ENCODE data around the gene PTPN12.

The PTPN12 gene

GRCh38 chr7:77542409-77542808 is 5.3 kb downstream of the PTPN12 start:
- Histone ChIP-seq H3K9me3 (ENCODE audit: insufficient read depth, low read depth, low read length) (no peaks in the 10 kb centered on the region), H3K4me1 (ENCODE audit: insufficient read depth, low read length, poor library complexity, severe bottlenecking) (peaks cover 60% of the 10 kb centered on the region), H3K4me3 (ENCODE audit: low read length, poor library complexity, severe bottlenecking) (peak overlapping the region; percentile 31), H3K9ac (ENCODE audit: low read depth, low read length, poor library complexity, severe bottlenecking) (no peak overlapping the region), H2AFZ (ENCODE audit: low read length) (no peak overlapping the region), H3K4me2 (ENCODE audit: low read depth, low read length, poor library complexity, severe bottlenecking) (peak overlapping the region; percentile 49), H4K20me1 (ENCODE audit: insufficient read depth, low read length, poor library complexity, severe bottlenecking) (peaks cover 52% of the 10 kb centered on the region), H3F3A (ENCODE audit: low read depth) (peaks cover 3% of the 10 kb centered on the region; the same call in 1 of the 2 replicates), H3K27me3 (ENCODE audit: insufficient read depth, low read length, poor library complexity, severe bottlenecking) (no peaks in the 10 kb centered on the region), H3K36me3 (ENCODE audit: insufficient read depth, low read length) (no peaks in the 10 kb centered on the region; the same call in 1 of the 2 replicates), H3K9me2 (replicated peaks; ENCODE audit: low read depth, low read length) (no peaks in the 10 kb centered on the region), H3K79me2 (ENCODE audit: insufficient read depth, low read length) (peaks cover 67% of the 10 kb centered on the region)
- no peak for TF ChIP-seq EZH2phosphoT487 (IDR thresholded peaks at IDR 0.05; ENCODE audit: borderline replicate concordance)

GRCh38 chr7:77542895-77543294 is 5.8 kb downstream of the PTPN12 start:
- H3K4me2 ChIP-seq (ENCODE audit: low read depth, low read length, poor library complexity, severe bottlenecking) = peak overlapping the region; percentile 49
- peaks cover 62% of the 10 kb centered on the region for H3K79me2 ChIP-seq (ENCODE audit: insufficient read depth, low read length)
- no peaks in the 10 kb centered on the region for H3K9me2 ChIP-seq (replicated peaks; ENCODE audit: low read depth, low read length)
- H3K4me1 ChIP-seq (ENCODE audit: insufficient read depth, low read length, poor library complexity, severe bottlenecking) = peaks cover 63% of the 10 kb centered on the region
- no peak overlapping the region for H2AFZ ChIP-seq (ENCODE audit: low read length)
- no peaks in the 10 kb centered on the region; the same call in 1 of the 2 replicates for H3K36me3 ChIP-seq (ENCODE audit: insufficient read depth, low read length)
- no peak overlapping the region for H3K9ac ChIP-seq (ENCODE audit: low read depth, low read length, poor library complexity, severe bottlenecking)
- H3K9me3 ChIP-seq (ENCODE audit: insufficient read depth, low read depth, low read length) = no peaks in the 10 kb centered on the region
- peaks cover 50% of the 10 kb centered on the region for H4K20me1 ChIP-seq (ENCODE audit: insufficient read depth, low read length, poor library complexity, severe bottlenecking)
- peaks cover 3% of the 10 kb centered on the region; the same call in 1 of the 2 replicates for H3F3A ChIP-seq (ENCODE audit: low read depth)
- peak overlapping the region; percentile 31 for H3K4me3 ChIP-seq (ENCODE audit: low read length, poor library complexity, severe bottlenecking)
- no peaks in the 10 kb centered on the region for H3K27me3 ChIP-seq (ENCODE audit: insufficient read depth, low read length, poor library complexity, severe bottlenecking)
- no peak for TF ChIP-seq CTCF (conservative IDR thresholded peaks at IDR 0.05; ENCODE audit: low read length)
- TF ChIP-seq EZH2phosphoT487 (IDR thresholded peaks at IDR 0.05; ENCODE audit: borderline replicate concordance) = no peak

- Histone ChIP-seq H3K4me1 (ENCODE audit: insufficient read depth, low read length, poor library complexity, severe bottlenecking) (peaks cover 67% of the 10 kb centered on the region), H3K36me3 (ENCODE audit: insufficient read depth, low read length) (no peaks in the 10 kb centered on the region; the same call in 1 of the 2 replicates), H3K4me2 (ENCODE audit: low read depth, low read length, poor library complexity, severe bottlenecking) (peak overlapping the region; percentile 45), H3K9ac (ENCODE audit: low read depth, low read length, poor library complexity, severe bottlenecking) (no peak overlapping the region), H2AFZ (ENCODE audit: low read length) (no peak overlapping the region), H3K27me3 (ENCODE audit: insufficient read depth, low read length, poor library complexity, severe bottlenecking) (no peaks in the 10 kb centered on the region), H3K79me2 (ENCODE audit: insufficient read depth, low read length) (peaks cover 54% of the 10 kb centered on the region), H3K9me2 (replicated peaks; ENCODE audit: low read depth, low read length) (no peaks in the 10 kb centered on the region), H3K4me3 (ENCODE audit: low read length, poor library complexity, severe bottlenecking) (no peak overlapping the region), H3F3A (ENCODE audit: low read depth) (peaks cover 3% of the 10 kb centered on the region; the same call in 1 of the 2 replicates), H4K20me1 (ENCODE audit: insufficient read depth, low read length, poor library complexity, severe bottlenecking) (peaks cover 39% of the 10 kb centered on the region), H3K9me3 (ENCODE audit: insufficient read depth, low read depth, low read length) (no peaks in the 10 kb centered on the region)
- TF ChIP-seq EZH2phosphoT487 (IDR thresholded peaks at IDR 0.05; ENCODE audit: borderline replicate concordance) (no peak), CTCF (conservative IDR thresholded peaks at IDR 0.05; ENCODE audit: low read length) (no peak)
These were observed 6.8 kb downstream of the PTPN12 start for GRCh38 chr7:77543910-77544309.

GRCh38 chr7:77544518-77544917 is 7.4 kb downstream of the PTPN12 start:
- H3K27me3 ChIP-seq (ENCODE audit: insufficient read depth, low read length, poor library complexity, severe bottlenecking) = no peaks in the 10 kb centered on the region
- H3K36me3 ChIP-seq (ENCODE audit: insufficient read depth, low read length) = no peaks in the 10 kb centered on the region; the same call in 1 of the 2 replicates
- peaks cover 3% of the 10 kb centered on the region; the same call in 1 of the 2 replicates for H3F3A ChIP-seq (ENCODE audit: low read depth)
- H3K4me1 ChIP-seq (ENCODE audit: insufficient read depth, low read length, poor library complexity, severe bottlenecking) = peaks cover 69% of the 10 kb centered on the region
- no peaks in the 10 kb centered on the region for H3K9me3 ChIP-seq (ENCODE audit: insufficient read depth, low read depth, low read length)
- H3K9ac ChIP-seq (ENCODE audit: low read depth, low read length, poor library complexity, severe bottlenecking) = no peak overlapping the region
- TF ChIP-seq EZH2phosphoT487 (IDR thresholded peaks at IDR 0.05; ENCODE audit: borderline replicate concordance) (no peak), CTCF (conservative IDR thresholded peaks at IDR 0.05; ENCODE audit: low read length) (no peak)
- peaks cover 33% of the 10 kb centered on the region for H4K20me1 ChIP-seq (ENCODE audit: insufficient read depth, low read length, poor library complexity, severe bottlenecking)
- no peak overlapping the region for H2AFZ ChIP-seq (ENCODE audit: low read length)
- H3K79me2 ChIP-seq (ENCODE audit: insufficient read depth, low read length) = peaks cover 53% of the 10 kb centered on the region
- peak overlapping the region; percentile 45 for H3K4me2 ChIP-seq (ENCODE audit: low read depth, low read length, poor library complexity, severe bottlenecking)
- no peak overlapping the region for H3K4me3 ChIP-seq (ENCODE audit: low read length, poor library complexity, severe bottlenecking)
- no peaks in the 10 kb centered on the region for H3K9me2 ChIP-seq (replicated peaks; ENCODE audit: low read depth, low read length)
